Effector memory CD4-positive, alpha-beta T cell (primary cell): Measurements from ENCODE around the gene CHDH.

Source experiments
- DNase-seq, 3 donors: peaks; one replicate each; pipeline ENCODE4 v3.0.0-alpha.2; 2020
- H3K27ac ChIP-seq: 2 replicates; pipeline ENCODE4 v1.7.0; 2013; ENCODE audit warnings: mild to moderate bottlenecking, low read length, moderate library complexity; ENCODE audit not compliant: insufficient read depth, poor library complexity, severe bottlenecking
- H3K27me3 ChIP-seq: replicated peaks from 2 replicates; pipeline ENCODE4 v1.7.0; 2013; ENCODE audit warnings: mild to moderate bottlenecking, low read length; ENCODE audit not compliant: insufficient read depth, control insufficient read depth, poor library complexity, severe bottlenecking
- H3K36me3 ChIP-seq: 2 replicates; pipeline ENCODE4 v1.7.0; 2013; ENCODE audit warnings: mild to moderate bottlenecking, low read length, moderate library complexity; ENCODE audit not compliant: control insufficient read depth, insufficient read depth
- H3K4me1 ChIP-seq: 2 replicates; pipeline ENCODE4 v1.7.0; 2013; ENCODE audit warnings: low read length, mild to moderate bottlenecking; ENCODE audit not compliant: control insufficient read depth, insufficient read depth, poor library complexity, severe bottlenecking
- H3K4me3 ChIP-seq: 2 replicates; pipeline ENCODE4 v1.7.0; 2013; ENCODE audit warnings: low read length, low read depth, mild to moderate bottlenecking; ENCODE audit not compliant: insufficient read depth, poor library complexity, severe bottlenecking
- H3K9me3 ChIP-seq: 2 replicates; pipeline ENCODE4 v1.7.0; 2013; ENCODE audit warnings: mild to moderate bottlenecking, low read length, moderate library complexity; ENCODE audit not compliant: control insufficient read depth

CHDH gene

GRCh38 chr3:53803124-53803815, 42.9 kb downstream of the CHDH start:
- no peak for DNase-seq
- H3K4me3 ChIP-seq, result no peak overlapping the region
- H3K27me3 ChIP-seq, result no peaks in the 10 kb centered on the region
- H3K36me3 ChIP-seq, result no peaks in the 10 kb centered on the region
- H3K27ac ChIP-seq, result no peak overlapping the region
- no peaks in the 10 kb centered on the region for H3K4me1 ChIP-seq
- H3K9me3 ChIP-seq, result no peaks in the 10 kb centered on the region

GRCh38 chr3:53802256-53802880, 43.9 kb downstream of the CHDH start:
- Histone ChIP-seq H3K9me3 (no peaks in the 10 kb centered on the region), H3K36me3 (no peaks in the 10 kb centered on the region), H3K4me1 (no peaks in the 10 kb centered on the region), H3K27me3 (no peaks in the 10 kb centered on the region), H3K27ac (no peak overlapping the region), H3K4me3 (no peak overlapping the region)
- no peak for DNase-seq

DNA sequence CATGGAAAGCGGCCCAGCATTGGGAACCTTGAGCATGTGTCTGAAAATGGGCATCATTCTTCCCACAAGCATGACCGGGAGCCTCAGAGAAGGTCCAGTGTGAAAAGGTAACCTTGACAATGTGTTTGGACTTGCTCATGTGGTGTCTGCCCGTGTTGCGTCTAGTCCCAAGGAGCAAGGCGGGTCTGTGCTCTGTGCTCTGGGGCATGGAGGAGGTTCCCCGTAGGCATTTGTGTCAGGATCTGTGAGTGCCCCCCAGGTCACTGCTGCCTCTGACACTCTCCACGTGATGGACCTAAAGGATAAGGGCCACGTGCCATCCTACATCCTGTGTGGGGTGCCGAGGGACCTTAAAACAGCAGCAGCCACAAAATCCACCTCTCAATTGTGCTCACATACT, 44.9 kb downstream of the CHDH start:
- no peaks in the 10 kb centered on the region for H3K4me1 ChIP-seq
- H3K27me3 ChIP-seq, result no peaks in the 10 kb centered on the region

DNA sequence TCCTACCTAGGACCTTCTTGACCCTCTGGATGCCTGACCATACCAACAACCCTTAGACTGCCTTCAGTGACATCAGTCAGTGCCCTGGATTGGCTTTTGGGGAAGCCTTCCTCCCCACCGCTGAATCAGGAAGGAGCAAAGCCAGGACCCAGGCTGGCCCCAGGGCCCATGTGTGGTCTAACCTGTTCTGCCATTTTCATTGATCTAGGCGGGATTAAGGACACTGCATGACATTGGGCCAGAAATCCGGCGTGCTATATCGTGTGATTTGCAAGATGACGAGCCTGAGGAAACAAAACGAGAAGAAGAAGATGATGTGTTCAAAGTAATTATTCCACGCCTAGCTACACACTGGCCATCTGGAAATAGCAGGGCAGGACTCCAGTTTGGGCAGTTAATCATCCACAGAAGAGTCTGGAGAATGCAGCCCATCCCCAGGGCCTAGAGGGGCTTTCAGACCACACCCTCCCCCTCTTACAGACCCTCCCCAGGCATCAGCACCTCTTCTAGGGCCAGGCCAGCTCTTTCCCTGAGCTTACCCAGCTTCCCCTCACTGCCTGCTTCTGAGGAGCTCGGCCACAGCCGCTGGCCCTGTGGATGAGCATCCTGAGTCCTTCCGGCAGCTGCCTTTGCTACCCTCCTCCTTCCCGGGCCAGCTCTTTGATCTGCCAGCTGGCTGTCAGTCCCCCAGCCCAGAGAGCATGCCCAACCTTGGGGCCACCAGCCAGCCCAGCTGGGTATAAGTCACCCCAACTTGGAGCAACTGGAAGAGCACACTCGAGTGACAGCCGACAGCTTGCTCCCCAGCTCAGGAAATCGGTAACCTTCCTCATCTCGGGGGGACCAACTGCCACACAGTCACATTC, 45.9 kb downstream of the CHDH start:
- H3K4me3 ChIP-seq, result no peak overlapping the region
- no peaks in the 10 kb centered on the region for H3K27me3 ChIP-seq
- DNase-seq, result no peak
- H3K9me3 ChIP-seq, result no peaks in the 10 kb centered on the region
- no peaks in the 10 kb centered on the region for H3K36me3 ChIP-seq
- H3K4me1 ChIP-seq, result no peaks in the 10 kb centered on the region
- no peak overlapping the region for H3K27ac ChIP-seq

More for the DNA sequence above, 44.9 kb downstream of the CHDH start:
- DNase-seq, result no peak
- Histone ChIP-seq H3K9me3 (no peaks in the 10 kb centered on the region), H3K27ac (no peak overlapping the region), H3K4me3 (no peak overlapping the region), H3K36me3 (no peaks in the 10 kb centered on the region)

- Histone ChIP-seq H3K27me3 (no peaks in the 10 kb centered on the region), H3K4me1 (no peaks in the 10 kb centered on the region), H3K36me3 (no peaks in the 10 kb centered on the region), H3K27ac (no peak overlapping the region), H3K4me3 (no peak overlapping the region), H3K9me3 (no peaks in the 10 kb centered on the region)
- no peak for DNase-seq
Observed at GRCh38 chr3:53799338-53799865, 46.8 kb downstream of the CHDH start.

- no peaks in the 10 kb centered on the region for H3K9me3 ChIP-seq
- DNase-seq, result no peak
- H3K27ac ChIP-seq, result no peak overlapping the region
- H3K36me3 ChIP-seq, result no peaks in the 10 kb centered on the region
- H3K4me3 ChIP-seq, result no peak overlapping the region
- no peaks in the 10 kb centered on the region for H3K4me1 ChIP-seq
- H3K27me3 ChIP-seq, result peaks cover 2% of the 10 kb centered on the region
Observed at GRCh38 chr3:53798144-53798543, 48.1 kb downstream of the CHDH start.

DNA sequence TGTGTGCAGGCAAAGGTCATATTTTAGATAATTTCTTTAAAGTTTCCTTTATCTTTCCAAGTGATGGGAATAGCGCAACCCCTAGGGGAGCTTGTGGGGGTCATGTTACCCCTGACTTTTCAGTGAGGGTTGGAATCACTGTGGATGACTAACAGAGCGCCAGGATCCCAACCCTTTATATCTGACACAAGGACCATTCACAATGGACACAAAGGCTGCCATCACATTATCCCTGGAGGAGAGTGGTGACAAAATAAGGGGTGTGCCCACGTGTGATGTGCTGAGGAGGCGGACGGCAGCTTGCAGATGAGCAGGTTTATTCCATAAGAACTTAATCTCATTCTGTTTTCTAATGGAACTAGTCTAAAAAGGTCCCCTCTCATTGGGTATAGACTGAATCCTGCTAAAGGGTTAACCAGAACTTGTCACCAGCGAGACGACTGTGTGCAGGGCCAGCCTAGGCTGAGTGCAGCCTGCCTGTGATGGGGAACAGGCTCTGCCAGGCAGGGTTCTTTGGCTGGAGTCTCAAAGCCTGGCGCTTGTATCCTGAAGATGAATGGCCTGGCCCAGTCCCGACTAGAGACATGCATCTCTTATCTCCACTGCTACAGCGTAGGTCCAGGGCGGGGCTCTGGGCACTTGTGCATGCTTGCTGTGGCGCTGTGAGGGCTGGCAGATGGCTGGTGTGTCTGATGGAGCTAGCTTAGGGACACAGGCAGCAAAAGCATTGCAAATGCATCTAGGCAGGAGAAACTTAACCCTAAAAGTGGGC, 50.2 kb downstream of the CHDH start:
- H3K27ac ChIP-seq, result no peak overlapping the region
- H3K9me3 ChIP-seq, result no peaks in the 10 kb centered on the region
- no peaks in the 10 kb centered on the region for H3K4me1 ChIP-seq
- no peaks in the 10 kb centered on the region for H3K36me3 ChIP-seq
- H3K27me3 ChIP-seq, result peaks cover 2% of the 10 kb centered on the region
- no peak for DNase-seq
- no peak overlapping the region for H3K4me3 ChIP-seq

GRCh38 chr3:53795176-53795575, 51.0 kb downstream of the CHDH start:
- Histone ChIP-seq H3K4me3 (no peak overlapping the region), H3K27me3 (peaks cover 2% of the 10 kb centered on the region), H3K4me1 (no peaks in the 10 kb centered on the region), H3K36me3 (no peaks in the 10 kb centered on the region), H3K27ac (no peak overlapping the region), H3K9me3 (no peaks in the 10 kb centered on the region)
- DNase-seq, result no peak

- DNase-seq, result no peak
- H3K4me1 ChIP-seq, result no peaks in the 10 kb centered on the region
Observed at GRCh38 chr3:53794597-53794996, 51.6 kb downstream of the CHDH start.

More at GRCh38 chr3:53794597-53794996, 51.6 kb downstream of the CHDH start:
- Histone ChIP-seq H3K27ac (no peak overlapping the region), H3K9me3 (no peaks in the 10 kb centered on the region), H3K36me3 (no peaks in the 10 kb centered on the region), H3K4me3 (no peak overlapping the region), H3K27me3 (peaks cover 2% of the 10 kb centered on the region)
